ENCODE measurements around the gene SPEN.

SPEN gene

GRCh38 chr1:15933684-15934083, 86.2 kb downstream of the SPEN start:
- H3K27ac ChIP-seq: no peak overlapping the region
- H4K20me1 ChIP-seq (ENCODE audit: insufficient read depth): no peaks in the 10 kb centered on the region
- no peaks in the 10 kb centered on the region for H3K4me1 ChIP-seq (ENCODE audit: low read depth, poor library complexity, severe bottlenecking)
- no peaks in the 10 kb centered on the region for H3K79me2 ChIP-seq (ENCODE audit: insufficient read depth, low read depth)
- H3K36me3 ChIP-seq (ENCODE audit: insufficient read depth): peaks cover 19% of the 10 kb centered on the region; the same call in 1 of the 2 replicates
- no peak for TF ChIP-seq CTCF (conservative IDR thresholded peaks at IDR 0.05; ENCODE audit: low read depth, low read length)
- H3K4me2 ChIP-seq: no peak overlapping the region
- H3K27me3 ChIP-seq (ENCODE audit: insufficient read depth, low read depth): no peaks in the 10 kb centered on the region
- no peak overlapping the region for H3K9ac ChIP-seq
- H3K4me3 ChIP-seq (IDR thresholded peaks at IDR 0.05; ENCODE audit: insufficient read depth, low read depth, low read length): no peak overlapping the region
- no peak overlapping the region for H2AFZ ChIP-seq (ENCODE audit: low read depth)

- H3K4me1 ChIP-seq (ENCODE audit: low read depth, poor library complexity, severe bottlenecking): no peaks in the 10 kb centered on the region
- H3K27me3 ChIP-seq (ENCODE audit: insufficient read depth, low read depth): no peaks in the 10 kb centered on the region
- no peak overlapping the region for H3K4me3 ChIP-seq (IDR thresholded peaks at IDR 0.05; ENCODE audit: insufficient read depth, low read depth, low read length)
- no peak overlapping the region for H3K4me2 ChIP-seq
- no peaks in the 10 kb centered on the region for H4K20me1 ChIP-seq (ENCODE audit: insufficient read depth)
- H3K79me2 ChIP-seq (ENCODE audit: insufficient read depth, low read depth): no peaks in the 10 kb centered on the region
- H3K9ac ChIP-seq: no peak overlapping the region
- peaks cover 12% of the 10 kb centered on the region; the same call in 1 of the 2 replicates for H3K36me3 ChIP-seq (ENCODE audit: insufficient read depth)
- TF ChIP-seq CTCF (conservative IDR thresholded peaks at IDR 0.05; ENCODE audit: low read depth, low read length): no peak
- no peak overlapping the region for H2AFZ ChIP-seq (ENCODE audit: low read depth)
- no peak overlapping the region for H3K27ac ChIP-seq
Measured at GRCh38 chr1:15934211-15935055, 86.9 kb downstream of the SPEN start.

- peaks cover 9% of the 10 kb centered on the region; the same call in 1 of the 2 replicates for H3K36me3 ChIP-seq (ENCODE audit: insufficient read depth)
- no peaks in the 10 kb centered on the region for H4K20me1 ChIP-seq (ENCODE audit: insufficient read depth)
- H3K4me3 ChIP-seq (IDR thresholded peaks at IDR 0.05; ENCODE audit: insufficient read depth, low read depth, low read length): no peak overlapping the region
- no peak overlapping the region for H3K4me2 ChIP-seq
- H3K27me3 ChIP-seq (ENCODE audit: insufficient read depth, low read depth): no peaks in the 10 kb centered on the region
- no peak overlapping the region for H2AFZ ChIP-seq (ENCODE audit: low read depth)
- no peaks in the 10 kb centered on the region for H3K4me1 ChIP-seq (ENCODE audit: low read depth, poor library complexity, severe bottlenecking)
- H3K27ac ChIP-seq: no peak overlapping the region
- no peaks in the 10 kb centered on the region for H3K79me2 ChIP-seq (ENCODE audit: insufficient read depth, low read depth)
- H3K9ac ChIP-seq: no peak overlapping the region
- TF ChIP-seq CTCF (conservative IDR thresholded peaks at IDR 0.05; ENCODE audit: low read depth, low read length): no peak
Measured at GRCh38 chr1:15935056-15935950, 87.8 kb downstream of the SPEN start.

- no peaks in the 10 kb centered on the region for H4K20me1 ChIP-seq (ENCODE audit: insufficient read depth)
- no peak overlapping the region for H3K4me3 ChIP-seq (IDR thresholded peaks at IDR 0.05; ENCODE audit: insufficient read depth, low read depth, low read length)
- peaks cover 5% of the 10 kb centered on the region; the same call in 1 of the 2 replicates for H3K36me3 ChIP-seq (ENCODE audit: insufficient read depth)
- H2AFZ ChIP-seq (ENCODE audit: low read depth): no peak overlapping the region
- no peaks in the 10 kb centered on the region for H3K4me1 ChIP-seq (ENCODE audit: low read depth, poor library complexity, severe bottlenecking)
- no peak for TF ChIP-seq CTCF (conservative IDR thresholded peaks at IDR 0.05; ENCODE audit: low read depth, low read length)
- no peaks in the 10 kb centered on the region for H3K79me2 ChIP-seq (ENCODE audit: insufficient read depth, low read depth)
- H3K27me3 ChIP-seq (ENCODE audit: insufficient read depth, low read depth): no peaks in the 10 kb centered on the region
- H3K9ac ChIP-seq: no peak overlapping the region
- no peak overlapping the region for H3K27ac ChIP-seq
- no peak overlapping the region for H3K4me2 ChIP-seq
Measured at GRCh38 chr1:15936025-15936424, 88.5 kb downstream of the SPEN start.
